Measurements from ENCODE around the gene METTL6. TPM values are rescaled to one million over a fixed set of nuclear protein-coding genes. Genes with fewer than 3 reads are reported as not detected.

The METTL6 gene
- total RNA-seq, 1 experiment from 2014 or later: 18.9 TPM

DNA sequence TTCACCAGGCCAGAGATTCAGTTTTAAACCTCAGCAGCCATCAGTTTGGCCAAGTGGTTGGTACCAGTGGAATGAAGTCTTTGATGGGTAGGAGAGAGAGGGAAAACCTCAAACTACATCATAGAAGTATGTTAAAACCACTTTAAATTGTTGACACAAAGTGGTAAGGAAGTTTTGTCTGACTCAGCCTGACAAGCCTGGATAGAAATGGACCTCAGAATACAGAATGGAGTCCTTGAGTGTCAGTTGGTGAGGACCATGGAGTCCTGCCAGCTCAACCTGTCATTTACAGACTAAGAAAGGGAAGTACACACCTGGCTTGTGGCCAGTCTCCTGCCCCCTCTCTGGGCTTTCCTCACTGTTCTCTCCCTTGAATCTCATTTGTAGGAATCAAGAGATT lies 12.1 kb upstream of the METTL6 start:
- Histone ChIP-seq H3K27me3 (replicated peaks; ENCODE audit: control insufficient read depth, insufficient read depth, low read length) (no peaks in the 10 kb centered on the region), H3K9me3 (no peaks in the 10 kb centered on the region), H3K36me3 (ENCODE audit: control insufficient read depth, insufficient read depth, low read length) (no peaks in the 10 kb centered on the region), H3K4me3 (ENCODE audit: low read depth, low read length) (no peak overlapping the region), H3K4me1 (no peaks in the 10 kb centered on the region)
- Mint-ChIP-seq H3K27me3 (ENCODE audit: insufficient read depth, unreplicated experiment) (no peaks in the 10 kb centered on the region), H3K4me1 (ENCODE audit: low read depth, unreplicated experiment) (no peaks in the 10 kb centered on the region), H3K4me3 (ENCODE audit: unreplicated experiment) (no peak overlapping the region), H3K36me3 (ENCODE audit: insufficient read depth, unreplicated experiment) (peaks cover 61% of the 10 kb centered on the region), H3K27ac (ENCODE audit: unreplicated experiment) (no peak overlapping the region), H3K9me3 (ENCODE audit: unreplicated experiment) (no peaks in the 10 kb centered on the region)
- POLR2A ChIA-PET: no interaction called here
- CTCF ChIA-PET: interaction anchor here (0.6 kb wide), 1 partner anchor 39 kb away, joined by 3 read pairs; no protein-coding TSS in a partner anchor
- BruUV-seq (replicated peaks): no TSS peak
- no peak for DNase-seq
- no peak for TF ChIP-seq CTCF (IDR thresholded peaks at IDR 0.05; ENCODE audit: insufficient read depth in 1 of 2, low read depth in 1 of 2, low read length in 1 of 2, severe bottlenecking in 1 of 2, unreplicated experiment in 1 of 2)
- intact Hi-C loops (cut with micrococcal nuclease; ENCODE audit: unreplicated experiment): no loop called here

DNA sequence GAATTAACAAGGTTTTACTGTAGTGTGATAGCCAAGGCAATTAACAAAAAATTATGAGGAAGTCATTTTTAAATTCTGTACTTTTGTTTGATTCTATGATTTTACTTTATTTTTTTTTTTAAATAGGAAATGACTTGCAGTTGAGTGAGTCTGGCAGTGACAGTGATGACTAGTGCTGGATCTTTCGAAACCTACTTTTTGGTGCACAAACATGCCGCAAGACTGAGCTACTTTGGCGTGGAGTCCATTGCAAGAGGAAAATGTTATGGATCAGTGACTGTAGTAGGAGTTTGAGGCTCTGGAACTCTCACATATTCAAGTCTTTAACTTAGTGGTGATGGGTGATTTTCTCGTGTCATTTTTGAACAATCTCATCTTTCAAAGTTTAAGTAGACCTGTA lies 11.6 kb upstream of the METTL6 start:
- H3K9me3 ChIP-seq: no peaks in the 10 kb centered on the region
- intact Hi-C loops (cut with micrococcal nuclease; ENCODE audit: unreplicated experiment): no loop called here
- ChIA-PET POLR2A (no interaction called here), CTCF (interaction anchor here (0.6 kb wide), 1 partner anchor 38 kb away, joined by 3 read pairs; no protein-coding TSS in a partner anchor)
- DNase-seq: no peak
- H3K27me3 ChIP-seq (replicated peaks; ENCODE audit: control insufficient read depth, insufficient read depth, low read length): no peaks in the 10 kb centered on the region
- Mint-ChIP-seq H3K9me3 (ENCODE audit: unreplicated experiment) (no peaks in the 10 kb centered on the region), H3K27me3 (ENCODE audit: insufficient read depth, unreplicated experiment) (no peaks in the 10 kb centered on the region), H3K36me3 (ENCODE audit: insufficient read depth, unreplicated experiment) (peaks cover 62% of the 10 kb centered on the region), H3K4me1 (ENCODE audit: low read depth, unreplicated experiment) (no peaks in the 10 kb centered on the region), H3K4me3 (ENCODE audit: unreplicated experiment) (no peak overlapping the region), H3K27ac (ENCODE audit: unreplicated experiment) (no peak overlapping the region)
- H3K36me3 ChIP-seq (ENCODE audit: control insufficient read depth, insufficient read depth, low read length): 0 out of 2 replicates have a peak, but pooled peaks cover 2% of the 10 kb centered on the region
- H3K4me3 ChIP-seq (ENCODE audit: low read depth, low read length): no peak overlapping the region
- no peaks in the 10 kb centered on the region for H3K4me1 ChIP-seq
- no peak for TF ChIP-seq CTCF (IDR thresholded peaks at IDR 0.05; ENCODE audit: insufficient read depth in 1 of 2, low read depth in 1 of 2, low read length in 1 of 2, severe bottlenecking in 1 of 2, unreplicated experiment in 1 of 2)
- no TSS peak for BruUV-seq (replicated peaks)

GRCh38 chr3:15436246-15436645 lies 8.9 kb upstream of the METTL6 start:
- H3K36me3 Mint-ChIP-seq (ENCODE audit: insufficient read depth, unreplicated experiment): peaks cover 67% of the 10 kb centered on the region
- POLR2A ChIA-PET: no interaction called here
- intact Hi-C loops (cut with micrococcal nuclease; ENCODE audit: unreplicated experiment): loop anchor here (1.0 kb wide), 1 partner anchor 8 kb away; no protein-coding TSS in a partner anchor
- no peaks in the 10 kb centered on the region for H3K9me3 ChIP-seq
- no TSS peak for BruUV-seq (replicated peaks)
- H3K9me3 Mint-ChIP-seq (ENCODE audit: unreplicated experiment): no peaks in the 10 kb centered on the region
- H3K4me3 Mint-ChIP-seq (ENCODE audit: unreplicated experiment): no peak overlapping the region
- no peak for DNase-seq
- H3K4me3 ChIP-seq (ENCODE audit: low read depth, low read length): no peak overlapping the region
- H3K27me3 Mint-ChIP-seq (ENCODE audit: insufficient read depth, unreplicated experiment): no peaks in the 10 kb centered on the region
- 0 out of 2 replicates have a peak, but pooled peaks cover 2% of the 10 kb centered on the region for H3K36me3 ChIP-seq (ENCODE audit: control insufficient read depth, insufficient read depth, low read length)
- TF ChIP-seq CTCF (IDR thresholded peaks at IDR 0.05; ENCODE audit: insufficient read depth in 1 of 2, low read depth in 1 of 2, low read length in 1 of 2, severe bottlenecking in 1 of 2, unreplicated experiment in 1 of 2): no peak
- H3K27me3 ChIP-seq (replicated peaks; ENCODE audit: control insufficient read depth, insufficient read depth, low read length): no peaks in the 10 kb centered on the region
- H3K27ac Mint-ChIP-seq (ENCODE audit: unreplicated experiment): no peak overlapping the region
- CTCF ChIA-PET: no interaction called here
- H3K4me1 ChIP-seq: no peaks in the 10 kb centered on the region
- H3K4me1 Mint-ChIP-seq (ENCODE audit: low read depth, unreplicated experiment): no peaks in the 10 kb centered on the region
